GM23338 (cell line): Measurements from ENCODE around the gene SPDYE17.
"Not testable (repeated sequence)": the region's sequence is repeated elsewhere in the genome, so short reads cannot be mapped to it uniquely, and the experiment has no call there.

Experiments
- CREB1 ChIP-seq: fragments of 250-450 bp; sonication (Bioruptor Pico); IDR thresholded peaks from 2 replicates; pipeline ENCODE4 v1.5.0; 2020; ENCODE audit warnings: low read depth, mild to moderate bottlenecking, moderate library complexity
- CTCF ChIP-seq, 2 experiments: fragments of 200-600 bp in 1 of 2; sonication (generic) in 1 of 2; conservative IDR thresholded peaks; 2 replicates each; pipeline versions ENCODE4 v1.5.1 to v1.6.1; 2016 to 2017; ENCODE audit warnings: antibody characterized with exemption in 2 of 2, low read depth in 2 of 2, mild to moderate bottlenecking in 2 of 2, moderate library complexity in 1 of 2
- ETS1 ChIP-seq: IDR thresholded peaks from 2 replicates; pipeline ENCODE4 v1.6.1; 2016; ENCODE audit warnings: antibody characterized with exemption
- EZH2 ChIP-seq: fragments of 200-600 bp; sonication (generic); IDR thresholded peaks from one replicate; pipeline ENCODE4 v1.8.0; 2017; ENCODE audit warnings: antibody characterized with exemption, mild to moderate bottlenecking, low read depth; ENCODE audit not compliant: unreplicated experiment
- EZH2phosphoT487 ChIP-seq: fragments of 200-600 bp; sonication (generic); IDR thresholded peaks from one replicate; pipeline ENCODE4 v1.8.1; 2018; ENCODE audit warnings: antibody characterized with exemption; ENCODE audit not compliant: unreplicated experiment
- JUNB ChIP-seq: IDR thresholded peaks from one replicate; pipeline ENCODE4 v1.6.1; 2016; ENCODE audit warnings: antibody characterized with exemption; ENCODE audit not compliant: unreplicated experiment
- NANOG ChIP-seq: IDR thresholded peaks from 2 replicates; pipeline ENCODE4 v1.6.1; 2016; ENCODE audit warnings: antibody characterized with exemption, borderline replicate concordance
- POLR2AphosphoS5 ChIP-seq: IDR thresholded peaks from 2 replicates; pipeline ENCODE4 v1.6.1; 2016; ENCODE audit warnings: antibody characterized with exemption, low read depth
- ZNF114 ChIP-seq: fragments of 250-450 bp; sonication (Bioruptor Pico); IDR thresholded peaks from 2 replicates; pipeline ENCODE4 v1.5.0; 2020; ENCODE audit warnings: mild to moderate bottlenecking, moderate library complexity
- ZNF331 ChIP-seq: fragments of 250-450 bp; sonication (Bioruptor Pico); IDR thresholded peaks from 2 replicates; pipeline ENCODE4 v1.5.0; 2020; ENCODE audit warnings: low read depth, mild to moderate bottlenecking, moderate library complexity
- ZNF462 ChIP-seq: fragments of 250-450 bp; sonication (Bioruptor Pico); IDR thresholded peaks from 2 replicates; pipeline ENCODE4 v1.5.0; 2020; ENCODE audit warnings: mild to moderate bottlenecking, moderate library complexity
- TF ChIP-seq, protein P1 (sequence below): IDR thresholded peaks from one replicate; pipeline ENCODE4 v1.6.1; 2018; ENCODE audit warnings: antibody characterized with exemption; ENCODE audit not compliant: unreplicated experiment

DNA sequence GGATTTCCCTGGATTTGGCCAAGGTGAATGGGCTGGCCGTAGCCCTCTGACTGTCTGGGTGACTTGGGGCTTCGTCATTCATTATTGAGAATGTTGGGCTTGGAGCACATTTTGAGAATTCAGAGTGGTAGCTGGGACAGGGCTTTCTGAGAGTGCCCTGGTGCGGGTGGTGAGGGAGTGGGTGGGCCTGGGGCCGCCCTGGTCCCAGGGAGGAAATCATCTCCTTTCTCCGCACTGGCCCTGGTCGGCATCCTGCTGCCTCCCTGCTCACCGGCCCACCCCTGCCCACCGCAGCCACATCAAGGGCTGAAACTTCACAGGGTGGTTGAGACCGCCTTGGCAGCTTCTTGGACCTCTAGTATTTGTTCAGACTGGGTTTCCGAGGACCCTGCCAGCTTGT is 49.7 kb downstream of the SPDYE17 start:
- TF ChIP-seq CTCF (conservative IDR thresholded peaks at IDR 0.05; ENCODE audit: low read depth in 2 of 2); POLR2AphosphoS5; ZNF462; ETS1; EZH2; ZNF114 (CRISPR knock-in tag); JUNB; EZH2phosphoT487; CREB1; ZNF331 (CRISPR knock-in tag); NANOG: not testable (repeated sequence)
- TF ChIP-seq, protein P1, sequence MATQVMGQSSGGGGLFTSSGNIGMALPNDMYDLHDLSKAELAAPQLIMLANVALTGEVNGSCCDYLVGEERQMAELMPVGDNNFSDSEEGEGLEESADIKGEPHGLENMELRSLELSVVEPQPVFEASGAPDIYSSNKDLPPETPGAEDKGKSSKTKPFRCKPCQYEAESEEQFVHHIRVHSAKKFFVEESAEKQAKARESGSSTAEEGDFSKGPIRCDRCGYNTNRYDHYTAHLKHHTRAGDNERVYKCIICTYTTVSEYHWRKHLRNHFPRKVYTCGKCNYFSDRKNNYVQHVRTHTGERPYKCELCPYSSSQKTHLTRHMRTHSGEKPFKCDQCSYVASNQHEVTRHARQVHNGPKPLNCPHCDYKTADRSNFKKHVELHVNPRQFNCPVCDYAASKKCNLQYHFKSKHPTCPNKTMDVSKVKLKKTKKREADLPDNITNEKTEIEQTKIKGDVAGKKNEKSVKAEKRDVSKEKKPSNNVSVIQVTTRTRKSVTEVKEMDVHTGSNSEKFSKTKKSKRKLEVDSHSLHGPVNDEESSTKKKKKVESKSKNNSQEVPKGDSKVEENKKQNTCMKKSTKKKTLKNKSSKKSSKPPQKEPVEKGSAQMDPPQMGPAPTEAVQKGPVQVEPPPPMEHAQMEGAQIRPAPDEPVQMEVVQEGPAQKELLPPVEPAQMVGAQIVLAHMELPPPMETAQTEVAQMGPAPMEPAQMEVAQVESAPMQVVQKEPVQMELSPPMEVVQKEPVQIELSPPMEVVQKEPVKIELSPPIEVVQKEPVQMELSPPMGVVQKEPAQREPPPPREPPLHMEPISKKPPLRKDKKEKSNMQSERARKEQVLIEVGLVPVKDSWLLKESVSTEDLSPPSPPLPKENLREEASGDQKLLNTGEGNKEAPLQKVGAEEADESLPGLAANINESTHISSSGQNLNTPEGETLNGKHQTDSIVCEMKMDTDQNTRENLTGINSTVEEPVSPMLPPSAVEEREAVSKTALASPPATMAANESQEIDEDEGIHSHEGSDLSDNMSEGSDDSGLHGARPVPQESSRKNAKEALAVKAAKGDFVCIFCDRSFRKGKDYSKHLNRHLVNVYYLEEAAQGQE = not testable (repeated sequence)
